ENCODE data around the gene WFDC6. TPM values are rescaled to one million over a fixed set of nuclear protein-coding genes. Genes with fewer than 3 reads are reported as not detected.
"Not testable (repeated sequence)": the region's sequence is repeated elsewhere in the genome, so short reads cannot be mapped to it uniquely, and the experiment has no call there.

The WFDC6 gene
- not detected for total RNA-seq

DNA sequence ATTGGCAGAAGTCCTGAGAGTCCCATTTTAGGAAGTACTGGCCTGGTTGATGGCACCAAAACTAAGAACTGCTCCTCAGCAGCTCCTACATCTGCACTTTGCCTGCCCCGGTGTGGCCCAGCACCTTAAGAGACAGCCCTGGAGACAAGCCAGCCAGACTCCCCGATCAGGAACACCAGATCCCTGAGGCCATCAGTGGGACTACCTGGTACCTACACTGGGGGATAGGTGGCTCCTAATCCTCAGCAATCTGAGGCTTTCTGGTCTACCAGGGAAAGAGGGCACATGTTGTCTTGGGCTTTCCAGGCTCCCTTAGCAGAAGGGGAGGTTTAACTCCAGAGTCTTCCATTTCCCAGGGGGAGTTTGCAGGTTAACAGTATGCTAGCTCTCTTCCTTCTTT lies at the start of gene WFDC6:
Gene WFDC6 (minus strand): TSS at position 101 of the 400 bp plus-strand sequence. CDS start 75 bp downstream, at position 26.
- TF ChIP-seq POLR2A (IDR thresholded peaks at IDR 0.05; ENCODE audit: low read depth) (no peak), EP300 (IDR thresholded peaks at IDR 0.05) (no peak), POLR2AphosphoS5 (IDR thresholded peaks at IDR 0.05) (no peak)
- TF ChIP-seq, protein P1, sequence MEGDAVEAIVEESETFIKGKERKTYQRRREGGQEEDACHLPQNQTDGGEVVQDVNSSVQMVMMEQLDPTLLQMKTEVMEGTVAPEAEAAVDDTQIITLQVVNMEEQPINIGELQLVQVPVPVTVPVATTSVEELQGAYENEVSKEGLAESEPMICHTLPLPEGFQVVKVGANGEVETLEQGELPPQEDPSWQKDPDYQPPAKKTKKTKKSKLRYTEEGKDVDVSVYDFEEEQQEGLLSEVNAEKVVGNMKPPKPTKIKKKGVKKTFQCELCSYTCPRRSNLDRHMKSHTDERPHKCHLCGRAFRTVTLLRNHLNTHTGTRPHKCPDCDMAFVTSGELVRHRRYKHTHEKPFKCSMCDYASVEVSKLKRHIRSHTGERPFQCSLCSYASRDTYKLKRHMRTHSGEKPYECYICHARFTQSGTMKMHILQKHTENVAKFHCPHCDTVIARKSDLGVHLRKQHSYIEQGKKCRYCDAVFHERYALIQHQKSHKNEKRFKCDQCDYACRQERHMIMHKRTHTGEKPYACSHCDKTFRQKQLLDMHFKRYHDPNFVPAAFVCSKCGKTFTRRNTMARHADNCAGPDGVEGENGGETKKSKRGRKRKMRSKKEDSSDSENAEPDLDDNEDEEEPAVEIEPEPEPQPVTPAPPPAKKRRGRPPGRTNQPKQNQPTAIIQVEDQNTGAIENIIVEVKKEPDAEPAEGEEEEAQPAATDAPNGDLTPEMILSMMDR (IDR thresholded peaks at IDR 0.05), result no peak
- H3K27ac ChIP-seq (replicated peaks in 1 of 4), result no peak within 1 kb of the TSS
- H3K4me1 ChIP-seq, result no peaks in the 10 kb centered on the region
- no peaks in the 10 kb centered on the region for H3K36me3 ChIP-seq
- no CpG with 5 or more reads among the region's 2 CpGs for WGBS
- H3K9me3 ChIP-seq, result no peaks in the 10 kb centered on the region
- DNase-seq (ENCODE audit: extremely low spot score), result no peak
- H3K4me3 ChIP-seq, result no peak within 1 kb of the TSS
- H3K27me3 ChIP-seq, result peaks cover 0 to 46% (median 0%) of the 10 kb centered on the region in 4 donors
- intact Hi-C loops (cut with DNase I), result no loop called here

DNA sequence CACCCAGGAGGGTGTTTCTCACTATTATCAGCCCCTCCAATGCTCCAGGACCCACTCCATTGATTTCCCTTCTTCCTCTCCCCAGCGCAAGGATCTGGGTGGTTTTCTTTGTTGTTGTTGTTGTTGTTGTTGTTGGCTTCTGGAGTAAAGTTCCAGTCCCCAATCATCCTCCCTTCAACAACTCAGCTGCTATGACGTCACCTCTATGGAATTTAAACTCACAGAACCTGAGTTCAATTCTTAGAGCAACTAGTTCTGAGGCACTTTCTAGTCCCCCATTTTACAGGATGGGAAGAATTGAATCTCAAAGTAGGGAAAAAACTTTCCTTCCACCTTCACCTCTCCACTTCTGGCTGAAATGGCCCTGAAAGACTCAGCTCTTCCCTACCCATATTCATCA lies 49.5 kb upstream of the WFDC6 start:
- H3K4me1 ChIP-seq, result no peaks in the 10 kb centered on the region
- no peak for DNase-seq (ENCODE audit: extremely low spot score)
- no peak overlapping the region for H3K27ac ChIP-seq (replicated peaks in 1 of 4)
- peaks cover 0 to 7% (median 0%) of the 10 kb centered on the region in 4 donors for H3K9me3 ChIP-seq
- WGBS, result 68% methylated on average over 2 of the region's 2 CpGs
- H3K27me3 ChIP-seq, result peaks cover 0 to 7% (median 0%) of the 10 kb centered on the region in 4 donors
- intact Hi-C loops (cut with DNase I), result no loop called here
- no peak overlapping the region for H3K4me3 ChIP-seq
- H3K36me3 ChIP-seq, result no peaks in the 10 kb centered on the region
- TF ChIP-seq POLR2AphosphoS5 (IDR thresholded peaks at IDR 0.05) (no peak), POLR2A (IDR thresholded peaks at IDR 0.05; ENCODE audit: low read depth) (no peak), EP300 (IDR thresholded peaks at IDR 0.05) (no peak)
- TF ChIP-seq, protein P1 (IDR thresholded peaks at IDR 0.05), result no peak

DNA sequence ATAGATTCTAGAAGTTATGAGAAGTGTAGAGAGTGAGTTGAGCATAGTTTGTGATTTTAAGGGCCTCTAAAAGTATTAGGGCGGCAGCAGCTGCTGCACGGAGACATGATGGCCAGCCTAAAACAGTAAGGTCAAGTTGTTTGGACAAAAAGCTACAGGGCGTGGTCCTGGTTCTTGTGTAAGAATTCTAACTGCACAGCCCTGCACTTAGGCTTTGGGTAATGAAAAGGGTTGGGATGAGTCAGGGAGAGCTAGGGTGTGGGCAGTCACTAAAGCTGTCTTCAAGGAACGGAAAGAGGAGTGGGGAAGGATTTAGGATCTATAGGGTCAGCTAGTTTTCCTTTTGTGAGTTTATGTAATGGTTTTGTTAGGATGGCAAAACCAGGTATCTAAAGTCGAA lies 46.7 kb upstream of the WFDC6 start:
- H3K4me1 ChIP-seq; DNase-seq (ENCODE audit: extremely low spot score); H3K27ac ChIP-seq (replicated peaks in 1 of 4); H3K9me3 ChIP-seq; H3K4me3 ChIP-seq; intact Hi-C loops (cut with DNase I); H3K36me3 ChIP-seq: not testable (repeated sequence)
- H3K27me3 ChIP-seq, result peaks cover 0 to 15% (median 0%) of the 10 kb centered on the region in 4 donors
- WGBS, result 79% methylated on average over 5 of the region's 5 CpGs

DNA sequence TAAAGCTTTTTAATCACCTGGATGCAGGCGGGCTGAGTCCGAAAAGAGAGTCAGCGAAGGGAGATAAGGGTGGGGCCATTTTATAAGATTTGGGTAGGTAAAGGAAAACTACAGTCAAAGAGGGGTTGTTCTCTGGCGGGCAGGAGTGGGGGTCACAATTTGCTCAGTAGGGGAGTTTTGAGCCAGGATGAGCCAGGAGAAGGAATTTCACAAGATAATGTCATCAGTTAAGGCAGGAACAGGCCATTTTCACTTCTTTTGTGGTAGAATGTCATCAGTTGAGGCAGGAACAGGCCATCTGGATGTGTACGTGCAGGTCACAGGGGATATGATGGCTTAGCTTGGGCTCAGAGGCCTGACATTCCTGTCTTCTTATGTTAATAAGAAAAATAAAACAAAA lies 45.0 kb upstream of the WFDC6 start:
- DNase-seq (ENCODE audit: extremely low spot score); H3K4me3 ChIP-seq; H3K9me3 ChIP-seq; H3K4me1 ChIP-seq; H3K27ac ChIP-seq (replicated peaks in 1 of 4); H3K36me3 ChIP-seq; intact Hi-C loops (cut with DNase I): not testable (repeated sequence)
- 78% methylated on average over 5 of the region's 5 CpGs for WGBS
- peaks cover 0 to 15% (median 0%) of the 10 kb centered on the region in 4 donors for H3K27me3 ChIP-seq

DNA sequence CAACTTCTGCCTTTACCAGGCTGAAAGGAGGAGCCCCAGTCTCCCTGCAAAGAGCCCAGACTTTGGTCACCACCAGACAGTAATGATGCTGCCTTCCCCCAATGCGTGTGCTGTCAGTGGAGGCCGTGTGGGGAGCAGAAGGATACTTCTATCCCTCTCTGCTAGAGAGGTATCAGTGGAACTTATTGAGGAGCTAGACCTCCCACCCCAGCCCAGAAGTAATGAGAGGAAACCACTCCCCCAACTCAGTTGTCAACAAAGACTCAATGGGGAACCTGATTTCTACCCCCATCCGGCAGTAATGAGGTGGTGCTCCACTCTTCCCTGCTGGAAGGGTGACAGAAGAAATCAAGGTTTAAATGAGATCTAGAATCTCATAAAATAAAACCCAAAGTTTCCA lies 44.2 kb upstream of the WFDC6 start:
- TF ChIP-seq POLR2AphosphoS5 (IDR thresholded peaks at IDR 0.05) (no peak), POLR2A (IDR thresholded peaks at IDR 0.05; ENCODE audit: low read depth) (no peak), EP300 (IDR thresholded peaks at IDR 0.05) (no peak)
- TF ChIP-seq, protein P1 (IDR thresholded peaks at IDR 0.05), result no peak

DNA sequence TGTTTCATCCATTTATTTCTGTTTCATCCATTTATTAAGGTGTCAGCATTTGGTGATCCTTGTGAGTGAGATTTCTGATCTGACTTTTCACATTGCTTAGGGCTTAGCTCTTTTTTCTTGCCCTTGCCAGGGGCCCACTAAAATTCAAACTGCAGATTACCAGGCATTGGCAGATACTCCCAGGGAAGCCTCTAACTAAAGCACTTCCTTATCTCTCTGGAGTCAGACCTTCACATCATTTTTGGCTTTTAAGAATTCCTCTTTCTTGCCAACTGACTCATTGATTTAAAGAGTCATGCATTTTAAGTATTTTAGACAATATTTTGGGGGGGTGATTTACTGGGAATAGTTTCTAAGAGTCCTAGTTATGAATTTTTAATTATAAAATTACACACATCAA lies 42.4 kb upstream of the WFDC6 start:
- no peak for DNase-seq (ENCODE audit: extremely low spot score)
- H3K4me3 ChIP-seq, result no peak overlapping the region
- TF ChIP-seq, protein P1 (IDR thresholded peaks at IDR 0.05), result no peak
- TF ChIP-seq EP300 (IDR thresholded peaks at IDR 0.05), result no peak
- no peak for TF ChIP-seq POLR2A (IDR thresholded peaks at IDR 0.05; ENCODE audit: low read depth)
- TF ChIP-seq POLR2AphosphoS5 (IDR thresholded peaks at IDR 0.05), result no peak
- no peaks in the 10 kb centered on the region for H3K9me3 ChIP-seq
- intact Hi-C loops (cut with DNase I), result no loop called here
- no peak overlapping the region for H3K27ac ChIP-seq (replicated peaks in 1 of 4)
- H3K27me3 ChIP-seq, result peaks cover 0 to 15% (median 0%) of the 10 kb centered on the region in 4 donors
- H3K36me3 ChIP-seq, result no peaks in the 10 kb centered on the region
- no peaks in the 10 kb centered on the region for H3K4me1 ChIP-seq

More for the DNA sequence above, 44.2 kb upstream of the WFDC6 start:
- intact Hi-C loops (cut with DNase I), result no loop called here
- no peak overlapping the region for H3K27ac ChIP-seq (replicated peaks in 1 of 4)
- H3K4me3 ChIP-seq, result no peak overlapping the region
- H3K27me3 ChIP-seq, result peaks cover 0 to 15% (median 0%) of the 10 kb centered on the region in 4 donors
- no peaks in the 10 kb centered on the region for H3K36me3 ChIP-seq
- H3K9me3 ChIP-seq, result no peaks in the 10 kb centered on the region
- no peak for DNase-seq (ENCODE audit: extremely low spot score)
- WGBS, result 78% methylated on average over 3 of the region's 3 CpGs
- no peaks in the 10 kb centered on the region for H3K4me1 ChIP-seq
